ENCODE data around the gene IGF2. TPM values are rescaled to one million over a fixed set of nuclear protein-coding genes. Genes with fewer than 3 reads are reported as not detected.
A peak's percentile ranks its signal among the peaks of the same experiment; 100 is the strongest.

The IGF2 gene
- total RNA-seq, 2 experiments from 2014 or later = not detected

GRCh38 chr11:2138431-2139122 is 612 bp downstream of the IGF2 start:
- ChIA-PET CTCF (interaction anchor here (1.5 kb wide), 1 partner anchor 13 kb away, joined by 8 read pairs; no protein-coding TSS in a partner anchor), POLR2A (no interaction called here)
- DNase-seq (no peak), ATAC-seq (ENCODE audit: poor library complexity) (peak; percentile 31)
- H3K36me3 ChIP-seq (ENCODE audit: insufficient read depth, low read length) = no peaks in the 10 kb centered on the region
- Mint-ChIP-seq H3K4me1 (ENCODE audit: low read depth) (peaks cover 18% of the 10 kb centered on the region), H3K27me3 (peaks cover 67% of the 10 kb centered on the region), H3K4me3 (peak overlapping the region; percentile 77), H3K9me3 (no peaks in the 10 kb centered on the region), H3K36me3 (ENCODE audit: low read depth) (no peaks in the 10 kb centered on the region), H3K27ac (no peak overlapping the region)
- H3K27me3 ChIP-seq (ENCODE audit: control insufficient read depth in 1 of 2, insufficient read depth in 2 of 2, low read length in 2 of 2) = peaks cover 46 to 76% of the 10 kb centered on the region in 2 experiments
- intact Hi-C loops (cut with DNase I, micrococcal nuclease) = no loop called here
- peak overlapping the region; percentile 26 for H3K4me3 ChIP-seq (ENCODE audit: low read length)
- H3K4me1 ChIP-seq (ENCODE audit: insufficient read depth, low read length) = peaks cover 15% of the 10 kb centered on the region
- peaks cover 0 to 9% of the 10 kb centered on the region in 2 experiments for H3K9me3 ChIP-seq (ENCODE audit: control insufficient read depth in 1 of 2, insufficient read depth in 1 of 2, low read length in 2 of 2)
- H3K27ac ChIP-seq (ENCODE audit: low read depth in 1 of 2, low read length in 2 of 2) = no peak overlapping the region
- TF ChIP-seq, protein P1, sequence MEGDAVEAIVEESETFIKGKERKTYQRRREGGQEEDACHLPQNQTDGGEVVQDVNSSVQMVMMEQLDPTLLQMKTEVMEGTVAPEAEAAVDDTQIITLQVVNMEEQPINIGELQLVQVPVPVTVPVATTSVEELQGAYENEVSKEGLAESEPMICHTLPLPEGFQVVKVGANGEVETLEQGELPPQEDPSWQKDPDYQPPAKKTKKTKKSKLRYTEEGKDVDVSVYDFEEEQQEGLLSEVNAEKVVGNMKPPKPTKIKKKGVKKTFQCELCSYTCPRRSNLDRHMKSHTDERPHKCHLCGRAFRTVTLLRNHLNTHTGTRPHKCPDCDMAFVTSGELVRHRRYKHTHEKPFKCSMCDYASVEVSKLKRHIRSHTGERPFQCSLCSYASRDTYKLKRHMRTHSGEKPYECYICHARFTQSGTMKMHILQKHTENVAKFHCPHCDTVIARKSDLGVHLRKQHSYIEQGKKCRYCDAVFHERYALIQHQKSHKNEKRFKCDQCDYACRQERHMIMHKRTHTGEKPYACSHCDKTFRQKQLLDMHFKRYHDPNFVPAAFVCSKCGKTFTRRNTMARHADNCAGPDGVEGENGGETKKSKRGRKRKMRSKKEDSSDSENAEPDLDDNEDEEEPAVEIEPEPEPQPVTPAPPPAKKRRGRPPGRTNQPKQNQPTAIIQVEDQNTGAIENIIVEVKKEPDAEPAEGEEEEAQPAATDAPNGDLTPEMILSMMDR (IDR thresholded peaks at IDR 0.05) = no peak

DNA sequence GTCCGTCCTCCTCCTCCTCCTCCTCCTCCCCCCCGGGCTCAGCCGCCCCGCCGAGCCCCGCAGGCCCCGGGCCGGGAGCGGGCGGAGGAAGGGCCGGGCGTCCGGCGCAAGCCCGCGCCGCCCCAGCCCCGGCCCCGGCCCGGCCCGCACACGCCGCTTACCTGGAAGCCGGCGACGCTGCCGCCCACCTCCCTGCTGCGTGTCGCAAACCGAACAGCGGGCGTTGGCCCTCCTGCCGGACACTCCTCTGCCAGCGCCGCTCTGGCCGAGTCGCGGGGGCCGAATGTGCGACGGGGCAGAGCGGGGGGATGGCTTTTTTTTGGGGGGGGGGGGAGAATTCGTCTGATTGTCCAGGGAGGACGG is 1.1 kb downstream of the IGF2 start:
- ChIA-PET POLR2A (no interaction called here), CTCF (interaction anchor here (1.5 kb wide), 1 partner anchor 14 kb away, joined by 8 read pairs; no protein-coding TSS in a partner anchor)
- TF ChIP-seq, protein P1 (IDR thresholded peaks at IDR 0.05) = no peak
- H3K9me3 ChIP-seq (ENCODE audit: control insufficient read depth in 1 of 2, insufficient read depth in 1 of 2, low read length in 2 of 2) = peaks cover 0 to 9% of the 10 kb centered on the region in 2 experiments
- H3K4me1 Mint-ChIP-seq (ENCODE audit: low read depth) = peaks cover 17% of the 10 kb centered on the region
- no peak overlapping the region for H3K27ac Mint-ChIP-seq
- DNase-seq (no peak), ATAC-seq (ENCODE audit: poor library complexity) (no peak)
- no peaks in the 10 kb centered on the region for H3K36me3 ChIP-seq (ENCODE audit: insufficient read depth, low read length)
- intact Hi-C loops (cut with DNase I, micrococcal nuclease) = no loop called here
- peaks cover 15% of the 10 kb centered on the region for H3K4me1 ChIP-seq (ENCODE audit: insufficient read depth, low read length)
- H3K27me3 ChIP-seq (ENCODE audit: control insufficient read depth in 1 of 2, insufficient read depth in 2 of 2, low read length in 2 of 2) = peaks cover 50 to 77% of the 10 kb centered on the region in 2 experiments
- H3K27me3 Mint-ChIP-seq = peaks cover 64% of the 10 kb centered on the region
- no peak overlapping the region for H3K4me3 Mint-ChIP-seq
- peak overlapping the region; percentile 26 for H3K4me3 ChIP-seq (ENCODE audit: low read length)
- H3K36me3 Mint-ChIP-seq (ENCODE audit: low read depth) = no peaks in the 10 kb centered on the region
- H3K27ac ChIP-seq (ENCODE audit: low read depth in 1 of 2, low read length in 2 of 2) = no peak overlapping the region
- no peaks in the 10 kb centered on the region for H3K9me3 Mint-ChIP-seq

- Mint-ChIP-seq H3K4me1 (ENCODE audit: low read depth) (peaks cover 11% of the 10 kb centered on the region), H3K9me3 (no peaks in the 10 kb centered on the region), H3K4me3 (no peak overlapping the region), H3K27ac (no peak overlapping the region), H3K27me3 (peaks cover 60% of the 10 kb centered on the region), H3K36me3 (ENCODE audit: low read depth) (no peaks in the 10 kb centered on the region)
- Histone ChIP-seq H3K4me1 (ENCODE audit: insufficient read depth, low read length) (peaks cover 15% of the 10 kb centered on the region), H3K27ac (ENCODE audit: low read depth in 1 of 2, low read length in 2 of 2) (no peak overlapping the region), H3K27me3 (ENCODE audit: control insufficient read depth in 1 of 2, insufficient read depth in 2 of 2, low read length in 2 of 2) (peaks cover 46 to 71% of the 10 kb centered on the region in 2 experiments), H3K4me3 (ENCODE audit: low read length) (no peak overlapping the region), H3K36me3 (ENCODE audit: insufficient read depth, low read length) (no peaks in the 10 kb centered on the region), H3K9me3 (ENCODE audit: control insufficient read depth in 1 of 2, insufficient read depth in 1 of 2, low read length in 2 of 2) (peaks cover 0 to 9% of the 10 kb centered on the region in 2 experiments)
- intact Hi-C loops (cut with DNase I, micrococcal nuclease) = no loop called here
- ChIA-PET CTCF (interaction anchor here (1.2 to 1.5 kb wide), 2 partner anchors 14 to 15 kb away, joined by 3 to 8 read pairs; no protein-coding TSS in a partner anchor), POLR2A (no interaction called here)
- DNase-seq = no peak
- TF ChIP-seq, protein P1 (IDR thresholded peaks at IDR 0.05) = no peak
- ATAC-seq (ENCODE audit: poor library complexity) = no peak
Observed at GRCh38 chr11:2137202-2138067, 1.8 kb downstream of the IGF2 start.
